ENCODE data around the gene MAP4K2. TPM values are rescaled to one million over a fixed set of nuclear protein-coding genes. Genes with fewer than 3 reads are reported as not detected.

MAP4K2 gene
- total and polyA plus RNA-seq, 2 of the 8 experiments (the other 6 are each of a cell fraction or from before 2014, with no cell fraction given) = 20.1 to 20.7 TPM

DNA sequence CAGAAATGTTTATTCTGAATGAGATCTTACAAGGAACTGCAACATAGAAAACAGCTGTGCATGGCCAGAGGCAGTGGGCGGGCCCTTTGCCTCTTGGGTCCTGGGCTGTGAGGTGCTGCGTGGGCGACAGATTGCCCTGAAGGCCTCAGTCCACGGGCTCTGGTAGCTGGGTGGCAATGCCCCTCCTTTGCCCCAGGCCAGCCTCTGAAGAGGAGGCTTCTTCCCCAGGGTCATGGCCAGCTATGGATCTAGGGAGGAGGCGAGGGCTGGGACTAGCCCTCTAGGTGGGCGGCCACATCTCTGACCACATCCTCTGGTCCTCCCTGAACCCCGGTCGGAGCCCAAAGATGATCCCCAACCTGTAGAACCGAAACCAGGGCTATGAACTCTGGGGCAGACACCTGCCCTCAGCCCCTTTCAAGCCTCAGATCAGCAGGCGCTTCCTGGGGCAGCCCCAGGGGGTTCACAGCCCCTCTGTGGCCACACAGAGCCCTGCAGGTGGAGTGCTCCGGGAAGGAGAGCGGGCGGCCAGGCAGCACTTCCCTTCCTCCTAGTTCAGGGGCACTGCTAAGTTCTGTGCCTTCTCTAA lies 48.1 kb upstream of the MAP4K2 start:
- Histone ChIP-seq H2AFZ (ENCODE audit: low read length) (no peak overlapping the region), H3K27me3 (replicated peaks in 1 of 4; ENCODE audit: control insufficient read depth in 3 of 4, extremely low read depth in 1 of 4, insufficient read depth in 3 of 4, low read length in 3 of 4) (no peaks in the 10 kb centered on the region), H4K20me1 (replicated peaks in 1 of 2; ENCODE audit: control insufficient read depth in 1 of 2, insufficient read depth in 2 of 2, low read length in 2 of 2) (peaks cover 0 to 2% of the 10 kb centered on the region in 2 experiments), H3K4ac (replicated peaks; ENCODE audit: insufficient read length, low read depth, low read length) (no peak overlapping the region), H3K27ac (ENCODE audit: low read depth, low read length) (no peak overlapping the region; the same call in 1 of the 2 replicates), H3K9me3 (ENCODE audit: insufficient read depth in 2 of 2, low read depth in 1 of 2, low read length in 1 of 2) (no peaks in the 10 kb centered on the region), H3K14ac (ENCODE audit: insufficient read length) (no peak overlapping the region), H3K79me2 (ENCODE audit: control insufficient read depth in 1 of 2, insufficient read depth in 2 of 2, low read length in 2 of 2) (no peaks in the 10 kb centered on the region), H3K4me3 (ENCODE audit: extremely low read depth in 1 of 4, insufficient read depth in 2 of 4, low read depth in 3 of 4, low read length in 4 of 4) (no peak overlapping the region), H4K8ac (ENCODE audit: extremely low read depth, insufficient read depth, low read length) (peak overlapping the region; percentile 23; the same call in 1 of the 2 replicates), H2BK12ac (ENCODE audit: low read depth, low read length) (peak overlapping the region; percentile 68; the same call in 1 of the 2 replicates), H2BK5ac (ENCODE audit: low read depth, low read length) (no peak overlapping the region), H3K18ac (ENCODE audit: extremely low read depth, low read length) (no peak overlapping the region; the same call in 1 of the 2 replicates), H2AK5ac (ENCODE audit: low read depth, low read length) (no peak overlapping the region), H3K79me1 (ENCODE audit: low read depth, low read length) (no peaks in the 10 kb centered on the region), H3K9ac (replicated peaks in 1 of 4; ENCODE audit: extremely low read depth in 1 of 4, low read depth in 3 of 4, low read length in 3 of 4) (no peak overlapping the region), H3K4me1 (replicated peaks in 1 of 4; ENCODE audit: control insufficient read depth in 3 of 4, insufficient read depth in 4 of 4, low read length in 3 of 4) (peaks cover 0 to 17% (median 7%) of the 10 kb centered on the region in 4 experiments; a peak in 6 of 7 replicates), H2BK15ac (ENCODE audit: low read length) (no peak overlapping the region), H3K23ac (ENCODE audit: insufficient read length) (no peak overlapping the region), H3K56ac (replicated peaks; ENCODE audit: insufficient read length, low read depth, low read length) (peak overlapping the region; percentile 36), H3K36me3 (ENCODE audit: control insufficient read depth in 2 of 4, insufficient read depth in 4 of 4, low read length in 3 of 4) (peaks cover 0 to 5% (median 0%) of the 10 kb centered on the region in 4 experiments; a peak in 1 of 8 replicates), H2BK120ac (replicated peaks; ENCODE audit: low read depth, low read length) (no peak overlapping the region), H3K23me2 (ENCODE audit: low read depth, low read length) (no peaks in the 10 kb centered on the region), H4K91ac (replicated peaks; ENCODE audit: insufficient read length, low read length) (no peak overlapping the region), H4K5ac (ENCODE audit: insufficient read length, low read depth, low read length) (no peak overlapping the region), H3K4me2 (ENCODE audit: insufficient read depth in 1 of 2, low read depth in 2 of 2, low read length in 2 of 2) (no peak overlapping the region), H2BK20ac (ENCODE audit: low read length) (no peak overlapping the region)
- POLR2A ChIA-PET (ENCODE audit: partially characterized antibody) = interaction anchor here (1.5 to 25.7 kb wide), 3 partner anchors 13 to 33 kb away, joined by 3 to 408 read pairs (median 6); partner anchors contain the start of gene EHD1
- FAIRE-seq = no peak
- CTCF ChIA-PET (ENCODE audit: partially characterized antibody) = interaction anchor here (0.6 to 32.3 kb wide), 11 partner anchors 12 to 145 kb away, joined by 3 to 1058 read pairs (median 12); partner anchors contain the start of genes ATG2A, BATF2, EHD1 and GPHA2
- WGBS, 2 experiments (ENCODE audit: extremely low coverage in 1 of 2, insufficient coverage in 1 of 2, insufficient read length in 1 of 2, insufficient replicate concordance in 2 of 2, low coverage in 1 of 2, low lambda C conversion rate in 2 of 2, missing lambda C conversion rate in 1 of 2) = 81% methylated on average over 13 of the region's 13 CpGs; no CpG with 5 or more reads in 1 of the 2 experiments
- peak in 1 of 2 experiments; percentile 56 for DNase-seq (ENCODE audit: low read depth in 1 of 2, low spot score in 2 of 2)

Measured in H1 (cell line).